H1 (cell line): ENCODE results near the gene SPANXN4.

Experiments used
- ASH2L ChIP-seq: fragments of 200-600, 300-600 bp; sonication (generic); IDR thresholded peaks from one replicate; pipeline ENCODE4 v1.7.1; 2017; ENCODE audit warnings: low read length
- CTCF ChIP-seq, 3 experiments: IDR thresholded peaks; 1 replicate in 2 of 3; 2 replicates in 1 of 3; pipeline versions ENCODE4 v1.5.1 to v1.6.1; 2011; ENCODE audit warnings: low read length in 3 of 3, mild to moderate bottlenecking in 3 of 3, inconsistent platforms in 2 of 3, low read depth in 1 of 3, moderate library complexity in 1 of 3; ENCODE audit not compliant: insufficient read depth in 1 of 3; ENCODE audit errors: control extremely low read depth in 1 of 3
- EGR1 ChIP-seq: IDR thresholded peaks from 2 replicates; pipeline ENCODE4 v1.6.1; 2011; ENCODE audit warnings: low read depth, low read length, borderline replicate concordance
- EP300 ChIP-seq, 2 experiments: IDR thresholded peaks; 1 replicate in 1 of 2; 2 replicates in 1 of 2; pipeline ENCODE4 v1.6.1; 2011 to 2012; ENCODE audit warnings: low read depth in 2 of 2, low read length in 2 of 2, mild to moderate bottlenecking in 2 of 2, borderline replicate concordance in 1 of 2, inconsistent platforms in 1 of 2, moderate library complexity in 1 of 2
- POLR2A ChIP-seq, 2 experiments: IDR thresholded peaks; 1 replicate in 1 of 2; 2 replicates in 1 of 2; pipeline ENCODE4 v1.6.1; 2011; ENCODE audit warnings: low read depth in 2 of 2, low read length in 2 of 2, mild to moderate bottlenecking in 2 of 2; ENCODE audit errors: control extremely low read depth in 1 of 2
- POLR2AphosphoS5 ChIP-seq: IDR thresholded peaks from 2 replicates; pipeline ENCODE4 v1.6.1; 2011; ENCODE audit warnings: low read depth, low read length
- TAF1 ChIP-seq: IDR thresholded peaks from 2 replicates; pipeline ENCODE4 v1.6.1; 2011; ENCODE audit warnings: mild to moderate bottlenecking, low read depth, low read length
- ZNF274 ChIP-seq: IDR thresholded peaks from 2 replicates; pipeline ENCODE4 v1.7.0; 2012; ENCODE audit warnings: low read length, borderline replicate concordance; ENCODE audit errors: extremely low read depth
- TF ChIP-seq, protein P1 (sequence below): IDR thresholded peaks from 2 replicates; pipeline ENCODE4 v1.6.1; 2011; ENCODE audit warnings: low read depth, mild to moderate bottlenecking, low read length; ENCODE audit not compliant: insufficient read depth

- TF ChIP-seq POLR2AphosphoS5 = no peak
- no peak for TF ChIP-seq ZNF274
- TF ChIP-seq CTCF (IDR thresholded peaks at IDR 0.05; ENCODE audit: control extremely low read depth in 1 of 3, insufficient read depth in 1 of 3, low read depth in 1 of 3, low read length in 3 of 3) = no peak
- no peak for TF ChIP-seq ASH2L
- no peak for TF ChIP-seq POLR2A (IDR thresholded peaks at IDR 0.05; ENCODE audit: control extremely low read depth in 1 of 2, low read depth in 2 of 2, low read length in 2 of 2)
- TF ChIP-seq, protein P1, sequence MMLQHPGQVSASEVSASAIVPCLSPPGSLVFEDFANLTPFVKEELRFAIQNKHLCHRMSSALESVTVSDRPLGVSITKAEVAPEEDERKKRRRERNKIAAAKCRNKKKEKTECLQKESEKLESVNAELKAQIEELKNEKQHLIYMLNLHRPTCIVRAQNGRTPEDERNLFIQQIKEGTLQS = no peak
- no peak for TF ChIP-seq TAF1
- no peak for TF ChIP-seq EP300 (IDR thresholded peaks at IDR 0.05; ENCODE audit: borderline replicate concordance in 1 of 2, low read depth in 2 of 2, low read length in 2 of 2)
- no peak for TF ChIP-seq EGR1
These were observed 48.4 kb upstream of the SPANXN4 start for GRCh38 chrX:142977128-142977914.
